ENCODE results near the gene EFL1.

DNA sequence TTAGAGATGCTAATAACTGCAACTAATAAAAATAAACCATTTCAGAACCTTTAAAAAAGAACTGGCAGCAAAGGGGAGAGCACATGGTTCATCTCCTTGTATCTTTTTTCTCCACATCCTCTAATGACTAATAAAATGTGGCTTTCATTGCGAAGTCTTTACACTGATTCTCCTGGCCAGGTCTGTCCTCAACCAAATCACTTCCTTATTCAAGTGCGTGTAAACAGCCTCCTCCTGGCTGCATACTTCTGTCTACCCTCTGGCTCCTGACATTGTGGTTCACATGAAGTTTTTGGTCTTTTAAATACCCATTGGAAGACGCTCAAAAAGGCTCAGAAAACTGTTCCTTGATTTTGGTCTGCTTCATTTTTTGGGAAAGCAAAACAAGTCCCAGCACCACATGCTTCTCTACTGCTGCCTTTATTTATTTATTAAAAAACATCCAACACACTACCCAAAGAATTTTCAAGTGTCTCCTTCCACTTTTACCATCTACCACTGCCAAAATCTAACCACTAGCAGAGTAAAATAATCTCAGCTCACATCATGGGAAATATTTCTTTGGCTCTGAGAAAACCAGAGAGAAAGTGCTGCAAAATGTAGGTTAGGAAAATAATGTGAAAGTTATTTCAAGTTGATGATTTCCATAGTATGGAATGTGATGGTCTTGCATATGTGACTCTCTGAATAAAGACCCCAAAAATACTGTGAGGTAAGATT is 85.1 kb downstream of the EFL1 start:
- no peak for TF ChIP-seq EZH2 (IDR thresholded peaks at IDR 0.05; ENCODE audit: low read length)
- TF ChIP-seq, protein P1, sequence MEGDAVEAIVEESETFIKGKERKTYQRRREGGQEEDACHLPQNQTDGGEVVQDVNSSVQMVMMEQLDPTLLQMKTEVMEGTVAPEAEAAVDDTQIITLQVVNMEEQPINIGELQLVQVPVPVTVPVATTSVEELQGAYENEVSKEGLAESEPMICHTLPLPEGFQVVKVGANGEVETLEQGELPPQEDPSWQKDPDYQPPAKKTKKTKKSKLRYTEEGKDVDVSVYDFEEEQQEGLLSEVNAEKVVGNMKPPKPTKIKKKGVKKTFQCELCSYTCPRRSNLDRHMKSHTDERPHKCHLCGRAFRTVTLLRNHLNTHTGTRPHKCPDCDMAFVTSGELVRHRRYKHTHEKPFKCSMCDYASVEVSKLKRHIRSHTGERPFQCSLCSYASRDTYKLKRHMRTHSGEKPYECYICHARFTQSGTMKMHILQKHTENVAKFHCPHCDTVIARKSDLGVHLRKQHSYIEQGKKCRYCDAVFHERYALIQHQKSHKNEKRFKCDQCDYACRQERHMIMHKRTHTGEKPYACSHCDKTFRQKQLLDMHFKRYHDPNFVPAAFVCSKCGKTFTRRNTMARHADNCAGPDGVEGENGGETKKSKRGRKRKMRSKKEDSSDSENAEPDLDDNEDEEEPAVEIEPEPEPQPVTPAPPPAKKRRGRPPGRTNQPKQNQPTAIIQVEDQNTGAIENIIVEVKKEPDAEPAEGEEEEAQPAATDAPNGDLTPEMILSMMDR (optimal IDR thresholded peaks at IDR 0.05 in 1 of 3, IDR thresholded peaks at IDR 0.05 in 1 of 3, conservative IDR thresholded peaks at IDR 0.05 in 1 of 3; ENCODE audit: extremely low read depth in 1 of 3, insufficient read depth in 2 of 3, low read length in 3 of 3), result no peak
